Measurements from ENCODE around the gene IFNL4. TPM values are rescaled to one million over a fixed set of nuclear protein-coding genes. Genes with fewer than 3 reads are reported as not detected.

Gene IFNL4
- total RNA-seq (2022; extraction: Qiagen RNA extraction): not detected in 5 replicates

GRCh38 chr19:39248806-39249205 lies at the start of gene IFNL4:
Gene IFNL4 (minus strand): TSS chr19:39248856.

GRCh38 chr19:39296055-39296645 lies 47.5 kb upstream of the IFNL4 start, which contains the start of gene IFNL1:
Gene IFNL1 (plus strand): TSS chr19:39296407. CDS start chr19:39296422, 15 bp downstream.

GRCh38 chr19:39268085-39268484 lies 19.4 kb upstream of the IFNL4 start, which contains the start of gene IFNL2:
Gene IFNL2 (plus strand): TSS chr19:39268396. CDS start chr19:39268569, 173 bp downstream.

GRCh38 chr19:39244410-39245100 lies 4.1 kb downstream of the IFNL4 start, which contains the start of gene IFNL3:
Gene IFNL3 (minus strand): TSS chr19:39245006. CDS start chr19:39244967, 39 bp downstream.

GRCh38 chr19:39203372-39204341 lies 45.0 kb downstream of the IFNL4 start, which contains the start of gene SYCN:
Gene SYCN (minus strand): TSS chr19:39204263. CDS start chr19:39204254, 9 bp downstream.

GRCh38 chr19:39196860-39197562 lies 51.6 kb downstream of the IFNL4 start, which contains the start of gene NCCRP1:
Gene NCCRP1 (plus strand): TSS chr19:39196964. CDS start chr19:39196983, 19 bp downstream.

Other genes with a start within 250 kb of the IFNL4 start
- gene FBXO27, start 216.3 kb downstream of the IFNL4 start, total RNA-seq (2022; extraction: Qiagen RNA extraction): 2.1 to 4.5 TPM (median 3.7 TPM) in 5 replicates
- gene ACP7, start 164.5 kb downstream of the IFNL4 start, total RNA-seq (2022; extraction: Qiagen RNA extraction): 0.02 to 0.07 TPM (median 0.05 TPM) in 5 replicates
- 70.5 to 147 TPM (median 134 TPM) in 5 replicates for gene PAK4, start 123.1 kb downstream of the IFNL4 start, total RNA-seq (2022; extraction: Qiagen RNA extraction)
- 1.0 to 1.7 TPM (median 1.5 TPM) in 5 replicates for gene NCCRP1, start 51.9 kb downstream of the IFNL4 start, total RNA-seq (2022; extraction: Qiagen RNA extraction)
- not detected in 5 replicates for gene SYCN, start 44.6 kb downstream of the IFNL4 start, total RNA-seq (2022; extraction: Qiagen RNA extraction)
- gene IFNL3, start 3.9 kb downstream of the IFNL4 start, total RNA-seq (2022; extraction: Qiagen RNA extraction): not detected in 5 replicates
- not detected in 5 replicates for gene IFNL2, start 19.5 kb upstream of the IFNL4 start, total RNA-seq (2022; extraction: Qiagen RNA extraction)
- gene IFNL1, start 47.6 kb upstream of the IFNL4 start, total RNA-seq (2022; extraction: Qiagen RNA extraction): 0.16 to 0.26 TPM in 2 of 5 replicates, not detected in the others
- 6.3 to 10.8 TPM (median 9.6 TPM) in 5 replicates for gene LRFN1, start 72.0 kb upstream of the IFNL4 start, total RNA-seq (2022; extraction: Qiagen RNA extraction)
- gene GMFG, start 87.2 kb upstream of the IFNL4 start, total RNA-seq (2022; extraction: Qiagen RNA extraction): 0.31 TPM in 1 of 5 replicates, not detected in the others
- gene SAMD4B, start 93.6 kb upstream of the IFNL4 start, total RNA-seq (2022; extraction: Qiagen RNA extraction): 101 to 193 TPM (median 189 TPM) in 5 replicates
- gene PAF1, start 142.2 kb upstream of the IFNL4 start, total RNA-seq (2022; extraction: Qiagen RNA extraction): 70.3 to 88.0 TPM (median 86.0 TPM) in 5 replicates
- 66.9 to 81.5 TPM (median 79.2 TPM) in 5 replicates for gene MED29, start 142.5 kb upstream of the IFNL4 start, total RNA-seq (2022; extraction: Qiagen RNA extraction)
- gene ZFP36, start 158.0 kb upstream of the IFNL4 start, total RNA-seq (2022; extraction: Qiagen RNA extraction): 195 to 324 TPM (median 282 TPM) in 5 replicates
- 60.4 to 147 TPM (median 118 TPM) in 5 replicates for gene PLEKHG2, start 163.8 kb upstream of the IFNL4 start, total RNA-seq (2022; extraction: Qiagen RNA extraction)
- gene RPS16, start 187.1 kb upstream of the IFNL4 start, total RNA-seq (2022; extraction: Qiagen RNA extraction): 6,292 to 6,945 TPM (median 6,439 TPM) in 5 replicates
- gene SUPT5H, start 196.7 kb upstream of the IFNL4 start, total RNA-seq (2022; extraction: Qiagen RNA extraction): 141 to 199 TPM (median 189 TPM) in 5 replicates
- 175 to 234 TPM (median 221 TPM) in 5 replicates for gene TIMM50, start 232.0 kb upstream of the IFNL4 start, total RNA-seq (2022; extraction: Qiagen RNA extraction)